GM12878 (cell line): ENCODE results near the gene MAP3K6. TPM values are rescaled to one million over a fixed set of nuclear protein-coding genes. Genes with fewer than 3 reads are reported as not detected.

Experiments used
- ATAC-seq: fragments of 200-7000 bp; cut with Tn5 transposase; 3 replicates; pipeline ENCODE4 v1.9.1; 2020; ENCODE audit warnings: mild to moderate bottlenecking, moderate library complexity
- BruUV-seq: library from RNA; stranded (reverse); fragments of 400-500 nt; replicated peaks from 2 replicates; lab custom pipeline; 2021; lab: Mats Ljungman, UMichigan
- CTCF ChIA-PET: fragments of 300-600 bp; sonication (Branson Sonifier 250); formaldehyde crosslinking; extraction: SDS; loops from one replicate; lab custom pipeline; 2021; ENCODE audit warnings: inconsistent platforms; lab: Yijun Ruan, JAX
- POLR2A ChIA-PET: fragments of 350-600 bp; formaldehyde crosslinking; extraction: SDS; loops from one replicate; lab custom pipeline; 2021; ENCODE audit warnings: inconsistent platforms; lab: Charles Lee
- RAD21 ChIA-PET: fragments of 300-600 bp; sonication (Branson Sonifier 250); formaldehyde crosslinking; loops from one replicate; lab custom pipeline; 2023; ENCODE audit warnings: antibody characterized with exemption; ENCODE audit not compliant: unreplicated experiment; lab: Charles Lee
- SMC1A ChIA-PET: fragments of 300-600 bp; sonication (Branson Sonifier 250); formaldehyde crosslinking; loops from one replicate; lab custom pipeline; 2023; ENCODE audit not compliant: unreplicated experiment, uncharacterized antibody; lab: Charles Lee
- DNase-seq: peaks from one replicate; pipeline ENCODE4 v3.0.0-alpha.2; 2011; ENCODE audit warnings: low read depth, low spot score
- FAIRE-seq: peaks from 3 replicates; lab custom pipeline; 2011; peaks lifted over from hg19 to GRCh38; lab: Jason Lieb, UNC
- H2AFZ ChIP-seq: 2 replicates; pipeline ENCODE4 v1.6.0; 2011; ENCODE audit warnings: low read depth, low read length, control low read depth; ENCODE audit not compliant: control insufficient read depth
- H3K27ac ChIP-seq: 2 replicates; pipeline ENCODE4 v1.5.1; 2011; ENCODE audit warnings: control low read depth; ENCODE audit not compliant: control insufficient read depth, insufficient read depth
- H3K27me3 ChIP-seq, 2 experiments: replicated peaks in 1 of 2; 2 replicates each; pipeline versions ENCODE4 v1.6.0 to v1.6.1; 2011; ENCODE audit warnings: low read length in 1 of 2; ENCODE audit not compliant: control insufficient read depth in 2 of 2, insufficient read depth in 2 of 2
- H3K36me3 ChIP-seq, 2 experiments: 2 replicates each; pipeline ENCODE4 v1.5.1; 2011; ENCODE audit warnings: low read length in 1 of 2; ENCODE audit not compliant: control insufficient read depth in 2 of 2, insufficient read depth in 2 of 2
- H3K4me1 ChIP-seq: 2 replicates; pipeline ENCODE4 v1.6.1; 2011; ENCODE audit warnings: mild to moderate bottlenecking, low read length, moderate library complexity, mixed read lengths; ENCODE audit not compliant: control insufficient read depth, insufficient read depth
- H3K4me2 ChIP-seq: 2 replicates; pipeline ENCODE4 v1.6.0; 2011; ENCODE audit warnings: control low read depth; ENCODE audit not compliant: control insufficient read depth, insufficient read depth
- H3K4me3 ChIP-seq: fragments of 200-600 bp; sonication (generic); 2 replicates; pipeline ENCODE4 v1.5.1; 2016
- H3K79me2 ChIP-seq: 2 replicates; pipeline ENCODE4 v1.6.0; 2011; ENCODE audit warnings: low read length; ENCODE audit not compliant: control insufficient read depth, insufficient read depth
- H3K9ac ChIP-seq: 2 replicates; pipeline ENCODE4 v1.8.0; 2011; ENCODE audit warnings: low read length, control low read depth, mixed read lengths; ENCODE audit not compliant: control insufficient read depth, insufficient read depth
- H3K9me3 ChIP-seq: replicated peaks from 3 replicates; pipeline ENCODE4 v1.5.1; 2011; ENCODE audit warnings: mild to moderate bottlenecking, low read length; ENCODE audit not compliant: control insufficient read depth, insufficient read depth
- H4K20me1 ChIP-seq: 2 replicates; pipeline ENCODE4 v1.6.0; 2011; ENCODE audit not compliant: control insufficient read depth, insufficient read depth
- BHLHE40 ChIP-seq, 2 experiments: fragments of 450-650 bp in 1 of 2; IDR thresholded peaks; 2 replicates each; pipeline ENCODE4 v1.6.1; 2011 to 2017; ENCODE audit warnings: low read depth in 2 of 2, borderline replicate concordance in 1 of 2, improper control_type of control experiment in 1 of 2, low read length in 1 of 2, mild to moderate bottlenecking in 1 of 2
- CHD1 ChIP-seq: IDR thresholded peaks from 2 replicates; pipeline ENCODE4 v1.6.1; 2012; ENCODE audit warnings: low read depth, low read length, improper control_type of control experiment
- EZH2 ChIP-seq: IDR thresholded peaks from 2 replicates; pipeline ENCODE4 v1.6.1; 2012; ENCODE audit warnings: low read depth, mild to moderate bottlenecking, control low read depth, inconsistent platforms, low read length, borderline replicate concordance; ENCODE audit not compliant: control insufficient read depth
- MEF2A ChIP-seq: IDR thresholded peaks from 2 replicates; pipeline ENCODE4 v1.6.1; 2011; ENCODE audit warnings: low read depth, mild to moderate bottlenecking, low read length, moderate library complexity; ENCODE audit not compliant: insufficient read depth
- NBN ChIP-seq: fragments of 450-650 bp; IDR thresholded peaks from 2 replicates; pipeline ENCODE4 v1.6.1; 2016
- PAX5 ChIP-seq: IDR thresholded peaks from 2 replicates; pipeline ENCODE4 v1.6.1; 2011; ENCODE audit warnings: low read depth, low read length, borderline replicate concordance
- POLR2AphosphoS5 ChIP-seq: IDR thresholded peaks from 2 replicates; pipeline ENCODE4 v1.6.1; 2011; ENCODE audit warnings: mild to moderate bottlenecking, low read length, inconsistent platforms
- STAT3 ChIP-seq: IDR thresholded peaks from 2 replicates; pipeline ENCODE4 v1.6.1; 2011; ENCODE audit warnings: low read depth, low read length, improper control_type of control experiment
- WGBS: methylation state at CpG from one replicate; pipeline ENCODE4 v1.1.6; 2016; ENCODE audit warnings: low lambda C conversion rate; ENCODE audit not compliant: insufficient replicate concordance, insufficient coverage; ENCODE audit errors: missing lambda C conversion rate; 5-methylcytosine and 5-hydroxymethylcytosine counted together
- in situ Hi-C: fragments of 300-500 bp; cut with MboI; formaldehyde crosslinking; loops from 9 replicates; pipeline ENCODE4 v1.14.3; 2018; ENCODE audit warnings: mixed read lengths
- intact Hi-C: fragments of 100-400 bp; cut with micrococcal nuclease; formaldehyde crosslinking; loops from one replicate; pipeline ENCODE4 v1.14.2; 2022; ENCODE audit not compliant: unreplicated experiment
- polyA plus RNA-seq, 11 experiments: library from polyadenylated mRNA; depleted of rRNA in 4 of 11; unstranded in 6 of 11; stranded (reverse) in 5 of 11; fragments of >200 nt; fragmentation: Nextera tagmentation in 4 of 11; fragmentation: Illumina TruSeq in 1 of 11; extraction: Ambion mirVana in 4 of 11; extraction: Trizol in 1 of 11; gene quantifications; 1 replicate in 1 of 11; 2 replicates in 10 of 11; pipeline versions ENCODE4 v1.2.1 to v1.2.3, GENCODE V29; 2011 to 2016; ENCODE audit warnings: inconsistent platforms in 2 of 11, missing spikeins in 2 of 11, low read depth in 1 of 11
- total RNA-seq, 4 experiments: library from RNA; depleted of rRNA in 3 of 4; stranded (reverse); fragments of >200 nt in 3 of 4; fragmentation: Illumina TruSeq in 1 of 4; extraction: Trizol in 1 of 4; gene quantifications; 2 replicates each; pipeline versions ENCODE4 v1.2.1 to v1.2.3, GENCODE V29; 2013 to 2021
- TF ChIP-seq, protein P1 (sequence below): fragments of 450-650 bp; IDR thresholded peaks from 2 replicates; pipeline ENCODE4 v1.6.1; 2014; ENCODE audit warnings: mild to moderate bottlenecking

The MAP3K6 gene
- total and polyA plus RNA-seq, 10 of the 15 experiments (the other 5 are each of a cell fraction or from before 2014, with no cell fraction given): 0.15 to 3.4 (median 1.2) TPM; not detected in 1

DNA sequence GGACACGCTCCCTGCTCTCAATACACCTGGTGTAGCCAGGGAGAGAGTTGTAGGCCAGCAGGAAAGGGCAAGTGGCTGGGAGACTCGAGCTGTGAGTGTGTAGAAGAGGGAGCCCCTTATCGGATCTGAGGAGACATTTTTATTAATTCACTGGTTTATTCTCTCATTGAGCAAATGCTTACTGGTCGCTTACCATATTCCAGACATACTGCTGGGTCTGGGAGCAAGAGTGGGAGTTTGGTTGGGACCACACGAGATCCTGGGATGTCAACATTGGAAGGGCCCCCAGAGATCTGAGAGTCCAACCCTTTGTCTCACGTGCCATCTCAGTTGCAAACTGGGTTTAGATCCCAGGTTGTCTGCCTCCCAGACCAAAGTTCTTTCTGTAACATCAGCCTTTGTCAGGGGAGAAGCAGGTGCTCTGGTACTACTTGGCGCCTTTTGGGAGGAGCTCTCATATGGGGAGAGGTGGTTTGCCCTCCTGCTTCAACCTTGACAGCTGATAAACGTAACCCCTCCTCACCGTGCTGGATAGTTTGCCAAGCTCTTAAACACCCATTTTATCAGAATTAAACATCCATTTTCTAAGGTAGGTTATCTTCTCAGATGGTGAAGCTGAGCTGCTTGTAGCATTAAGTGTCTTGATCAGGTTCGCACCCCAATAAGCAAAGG lies 44.1 kb downstream of the MAP3K6 start:
- peak overlapping the region; percentile 96 for H3K27ac ChIP-seq
- no peaks in the 10 kb centered on the region for H3K4me1 ChIP-seq
- no peaks in the 10 kb centered on the region for H4K20me1 ChIP-seq
- H3K9ac ChIP-seq: peak overlapping the region; percentile 96
- peak overlapping the region; percentile 86 for H2AFZ ChIP-seq
- FAIRE-seq (no peak), ATAC-seq (no peak), DNase-seq (no peak)
- peaks cover 44% of the 10 kb centered on the region for H3K79me2 ChIP-seq
- peak overlapping the region; percentile 77 for H3K4me2 ChIP-seq
- H3K9me3 ChIP-seq: no peaks in the 10 kb centered on the region
- intact Hi-C loops (loop anchor here (5.0 to 10.0 kb wide), 2 partner anchors 45 to 342 kb away; partner anchors contain the start of gene MAP3K6), in situ Hi-C loops (no loop called here)
- TSS peak; percentile 67 for BruUV-seq
- ChIA-PET RAD21 (interaction anchor here (1.5 to 2.1 kb wide), 2 partner anchors 10 to 35 kb away, joined by 4 read pairs; no protein-coding TSS in a partner anchor), CTCF (interaction anchor here (0.6 to 2.5 kb wide), 12 partner anchors 10 to 284 kb away, joined by 3 to 22 read pairs (median 4); partner anchors contain the start of genes AHDC1 and SYTL1), SMC1A (interaction anchor here (0.5 to 1.9 kb wide), 4 partner anchors 10 to 347 kb away, joined by 3 to 8 read pairs (median 5); no protein-coding TSS in a partner anchor), POLR2A (interaction anchor here (0.6 to 1.4 kb wide), 6 partner anchors 10 to 1474 kb away, joined by 3 to 6 read pairs (median 5); partner anchors contain the start of gene SYTL1)
- peaks cover 6 to 17% of the 10 kb centered on the region in 2 experiments for H3K36me3 ChIP-seq
- 11% methylated on average over 10 of the region's 10 CpGs for WGBS
- TF ChIP-seq POLR2AphosphoS5 (0 out of 2 replicates have a peak, but pooled peaks have one; percentile 47), CHD1 (0 out of 2 replicates have a peak, but pooled peaks have one; percentile 8), STAT3 (no peak), BHLHE40 (IDR thresholded peaks at IDR 0.05; ENCODE audit: borderline replicate concordance in 1 of 2, low read depth in 2 of 2, low read length in 1 of 2) (0 out of 4 replicates have a peak, but pooled peaks of 1 of the 2 experiments have one; percentile 22), MEF2A (no peak), EZH2 (no peak), PAX5 (no peak), NBN (no peak)
- TF ChIP-seq, protein P1, sequence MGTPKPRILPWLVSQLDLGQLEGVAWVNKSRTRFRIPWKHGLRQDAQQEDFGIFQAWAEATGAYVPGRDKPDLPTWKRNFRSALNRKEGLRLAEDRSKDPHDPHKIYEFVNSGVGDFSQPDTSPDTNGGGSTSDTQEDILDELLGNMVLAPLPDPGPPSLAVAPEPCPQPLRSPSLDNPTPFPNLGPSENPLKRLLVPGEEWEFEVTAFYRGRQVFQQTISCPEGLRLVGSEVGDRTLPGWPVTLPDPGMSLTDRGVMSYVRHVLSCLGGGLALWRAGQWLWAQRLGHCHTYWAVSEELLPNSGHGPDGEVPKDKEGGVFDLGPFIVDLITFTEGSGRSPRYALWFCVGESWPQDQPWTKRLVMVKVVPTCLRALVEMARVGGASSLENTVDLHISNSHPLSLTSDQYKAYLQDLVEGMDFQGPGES: no peak
- H3K4me3 ChIP-seq: peak overlapping the region; percentile 95
- H3K27me3 ChIP-seq: no peaks in the 10 kb centered on the region
